GM12892 (cell line): ENCODE results near the gene ABCB11.
"Not testable (repeated sequence)": the region's sequence is repeated elsewhere in the genome, so short reads cannot be mapped to it uniquely, and the experiment has no call there.

Source experiments
- DNase-seq: peaks from one replicate; pipeline ENCODE4 v3.0.0; 2011; ENCODE audit not compliant: insufficient read length
- FAIRE-seq: peaks from 2 replicates; lab custom pipeline; 2011; peaks lifted over from hg19 to GRCh38; lab: Jason Lieb, UNC
- POLR2A ChIP-seq: IDR thresholded peaks from 2 replicates; pipeline ENCODE4 v1.6.1; 2011; ENCODE audit warnings: low read depth, low read length, control low read depth
- POLR2AphosphoS5 ChIP-seq: IDR thresholded peaks from 2 replicates; pipeline ENCODE4 v1.6.1; 2011; ENCODE audit warnings: low read depth, low read length, control low read depth
- TAF1 ChIP-seq: IDR thresholded peaks from 2 replicates; pipeline ENCODE4 v1.6.1; 2011; ENCODE audit warnings: low read depth, mild to moderate bottlenecking, control low read depth, low read length, borderline replicate concordance

ABCB11 gene

GRCh38 chr2:168890006-168890782 lies 140.9 kb downstream of the ABCB11 start, which contains the start of gene SPC25:
Gene SPC25 (minus strand): TSS chr2:168890430. CDS start chr2:168889519, 911 bp downstream.
- FAIRE-seq (peak; percentile 96), DNase-seq (peak; percentile 79)
- 0 out of 2 replicates have a peak, but pooled peaks have one; percentile 21 for TF ChIP-seq POLR2AphosphoS5
- 0 out of 2 replicates have a peak, but pooled peaks have one; percentile 35 for TF ChIP-seq TAF1
- TF ChIP-seq POLR2A: peak; percentile 36; the same call in 1 of the 2 replicates

GRCh38 chr2:168889635-168890005 lies 141.5 kb downstream of the ABCB11 start:
- no peak for FAIRE-seq
- no peak for DNase-seq
- TF ChIP-seq TAF1 (no peak), POLR2AphosphoS5 (no peak), POLR2A (no peak)

GRCh38 chr2:168884975-168885374 lies 146.1 kb downstream of the ABCB11 start:
- TF ChIP-seq POLR2A (no peak), POLR2AphosphoS5 (no peak), TAF1 (no peak)
- no peak for FAIRE-seq
- no peak for DNase-seq

- FAIRE-seq, DNase-seq: not testable (repeated sequence)
These were observed 149.0 kb downstream of the ABCB11 start for GRCh38 chr2:168882163-168882562.

GRCh38 chr2:168874368-168875054 lies 156.6 kb downstream of the ABCB11 start:
- no peak for FAIRE-seq
- DNase-seq: no peak
- no peak for TF ChIP-seq POLR2A
- TF ChIP-seq TAF1: no peak
- TF ChIP-seq POLR2AphosphoS5: no peak

- DNase-seq, FAIRE-seq: not testable (repeated sequence)
These were observed 160.3 kb downstream of the ABCB11 start for GRCh38 chr2:168870824-168871223.
